ENCODE results near the gene PRR29.

DNA sequence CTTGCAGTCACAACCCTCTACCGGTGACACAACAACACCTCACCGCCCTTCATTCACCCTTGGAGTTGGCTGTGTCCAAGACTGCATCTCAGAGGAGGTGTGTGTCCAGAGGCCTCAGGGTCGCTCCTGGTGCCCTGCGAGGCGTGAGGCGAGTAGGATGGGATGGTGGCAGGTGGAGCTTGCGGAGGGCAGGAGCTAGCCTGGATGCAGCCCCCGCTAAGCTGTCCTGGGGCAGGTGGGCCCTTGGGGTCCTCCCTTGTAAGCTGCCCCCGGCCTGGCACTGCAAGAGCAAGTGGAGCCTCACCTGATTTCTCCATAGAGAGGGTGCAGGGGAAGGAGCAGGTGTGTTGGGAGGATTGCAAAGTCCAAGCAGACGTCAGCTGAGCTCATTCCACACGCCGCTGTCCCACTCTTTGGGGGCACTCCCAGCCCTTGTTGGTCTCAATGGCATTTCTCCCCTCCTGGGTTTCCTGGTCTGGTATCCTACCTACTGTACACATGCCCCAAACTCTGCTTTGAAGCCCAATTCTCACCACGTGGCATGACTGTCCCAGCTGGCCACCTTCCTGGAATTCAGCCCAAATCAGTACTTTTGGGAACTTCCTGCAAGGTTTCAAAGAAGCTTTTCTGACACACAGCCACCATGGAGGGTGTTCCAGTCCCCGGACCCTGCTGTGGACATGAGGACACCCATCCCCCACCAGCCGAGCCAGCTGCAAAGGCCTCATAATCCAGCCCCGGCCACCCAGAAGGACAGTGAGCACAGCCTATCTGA, 40.4 kb downstream of the PRR29 start:
- TF ChIP-seq, protein P1, sequence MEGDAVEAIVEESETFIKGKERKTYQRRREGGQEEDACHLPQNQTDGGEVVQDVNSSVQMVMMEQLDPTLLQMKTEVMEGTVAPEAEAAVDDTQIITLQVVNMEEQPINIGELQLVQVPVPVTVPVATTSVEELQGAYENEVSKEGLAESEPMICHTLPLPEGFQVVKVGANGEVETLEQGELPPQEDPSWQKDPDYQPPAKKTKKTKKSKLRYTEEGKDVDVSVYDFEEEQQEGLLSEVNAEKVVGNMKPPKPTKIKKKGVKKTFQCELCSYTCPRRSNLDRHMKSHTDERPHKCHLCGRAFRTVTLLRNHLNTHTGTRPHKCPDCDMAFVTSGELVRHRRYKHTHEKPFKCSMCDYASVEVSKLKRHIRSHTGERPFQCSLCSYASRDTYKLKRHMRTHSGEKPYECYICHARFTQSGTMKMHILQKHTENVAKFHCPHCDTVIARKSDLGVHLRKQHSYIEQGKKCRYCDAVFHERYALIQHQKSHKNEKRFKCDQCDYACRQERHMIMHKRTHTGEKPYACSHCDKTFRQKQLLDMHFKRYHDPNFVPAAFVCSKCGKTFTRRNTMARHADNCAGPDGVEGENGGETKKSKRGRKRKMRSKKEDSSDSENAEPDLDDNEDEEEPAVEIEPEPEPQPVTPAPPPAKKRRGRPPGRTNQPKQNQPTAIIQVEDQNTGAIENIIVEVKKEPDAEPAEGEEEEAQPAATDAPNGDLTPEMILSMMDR (IDR thresholded peaks at IDR 0.05) = no peak
- TF ChIP-seq POLR2A (IDR thresholded peaks at IDR 0.05) = no peak

All from prostate gland (tissue), 2 donors.